Fibroblast of lung (primary cell): ENCODE results near the gene GPC6. TPM values are rescaled to one million over a fixed set of nuclear protein-coding genes. Genes with fewer than 3 reads are reported as not detected.

Source experiments
- DNase-seq, 2 donors: peaks; one replicate each; pipeline versions ENCODE4 v3.0.0 to v3.0.0-alpha.2; 2010; ENCODE audit warnings: low read depth in 2 of 2
- H2AFZ ChIP-seq: 2 replicates; pipeline ENCODE4 v1.5.1; 2012; ENCODE audit warnings: low read length, control low read depth, inconsistent platforms
- H3K27ac ChIP-seq: 2 replicates; pipeline ENCODE4 v1.5.1; 2011; ENCODE audit warnings: low read length, control low read depth; ENCODE audit not compliant: insufficient read depth
- H3K27me3 ChIP-seq: 2 replicates; pipeline ENCODE4 v1.5.1; 2011; ENCODE audit warnings: mild to moderate bottlenecking, low read length; ENCODE audit not compliant: control insufficient read depth, insufficient read depth
- H3K36me3 ChIP-seq: 2 replicates; pipeline ENCODE4 v1.5.1; 2011; ENCODE audit warnings: low read length; ENCODE audit not compliant: control insufficient read depth, insufficient read depth
- H3K4me1 ChIP-seq: 2 replicates; pipeline ENCODE4 v1.5.1; 2011; ENCODE audit warnings: low read length; ENCODE audit not compliant: control insufficient read depth, insufficient read depth; ENCODE audit errors: extremely low read depth
- H3K4me2 ChIP-seq: 2 replicates; pipeline ENCODE4 v1.5.1; 2011; ENCODE audit warnings: low read length, control low read depth; ENCODE audit not compliant: insufficient read depth; ENCODE audit errors: extremely low read depth
- H3K4me3 ChIP-seq, 4 experiments: fragments of 200-600 bp in 1 of 4; sonication (generic) in 1 of 4; replicated peaks in 1 of 4; 2 replicates each; pipeline ENCODE4 v1.5.1; 2011 to 2016; ENCODE audit warnings: low read length in 4 of 4, low read depth in 3 of 4, mild to moderate bottlenecking in 3 of 4, control low read depth in 2 of 4, inconsistent platforms in 1 of 4, mixed read lengths in 1 of 4; ENCODE audit not compliant: insufficient read depth in 1 of 4; ENCODE audit errors: control extremely low read depth in 1 of 4
- H3K79me2 ChIP-seq: 2 replicates; pipeline ENCODE4 v1.5.1; 2012; ENCODE audit warnings: mild to moderate bottlenecking, low read length, inconsistent platforms; ENCODE audit not compliant: control insufficient read depth, insufficient read depth
- H3K9ac ChIP-seq: 2 replicates; pipeline ENCODE4 v1.5.1; 2011; ENCODE audit warnings: mild to moderate bottlenecking, low read length, control low read depth; ENCODE audit not compliant: insufficient read depth
- H3K9me3 ChIP-seq: 2 replicates; pipeline ENCODE4 v1.5.1; 2012; ENCODE audit warnings: low read depth, low read length; ENCODE audit not compliant: control insufficient read depth, insufficient read depth
- H4K20me1 ChIP-seq: 2 replicates; pipeline ENCODE4 v1.5.1; 2011; ENCODE audit warnings: low read length; ENCODE audit not compliant: control insufficient read depth, insufficient read depth; ENCODE audit errors: extremely low read depth
- CTCF ChIP-seq, 2 donors: IDR thresholded peaks in 1 of 2; conservative IDR thresholded peaks in 1 of 2; 1 replicate in 1 of 2; 2 replicates in 1 of 2; pipeline ENCODE4 v1.5.1; 2011 to 2012; ENCODE audit warnings: low read length in 2 of 2, control low read depth in 1 of 2, inconsistent platforms in 1 of 2, low read depth in 1 of 2, mild to moderate bottlenecking in 1 of 2
- EZH2 ChIP-seq: IDR thresholded peaks from 2 replicates; pipeline ENCODE4 v1.5.1; 2012; ENCODE audit warnings: low read length, control low read depth, mild to moderate bottlenecking; ENCODE audit errors: missing control alignments
- polyA plus RNA-seq, 2 donors: library from polyadenylated mRNA; depleted of rRNA in 1 of 2; stranded (reverse) in 1 of 2; unstranded in 1 of 2; fragments of >200 nt; gene quantifications; 2 replicates each; pipeline ENCODE4 v1.2.1, GENCODE V29; 2011 to 2012; ENCODE audit warnings: missing spikeins in 1 of 2
- total RNA-seq: library from RNA; depleted of rRNA; stranded (reverse); fragments of >200 nt; gene quantifications from 2 replicates; pipeline ENCODE4 v1.2.1, GENCODE V29; 2014

GPC6 gene
- total and polyA plus RNA-seq, 2 donors (not counting 1 experiment from before 2014, with no cell fraction given), result 11.2 to 33.7 TPM

GRCh38 chr13:93227878-93228642, 1.5 kb downstream of the GPC6 start:
- Histone ChIP-seq H3K9me3 (no peaks in the 10 kb centered on the region), H3K27me3 (no peaks in the 10 kb centered on the region), H3K36me3 (no peaks in the 10 kb centered on the region), H3K4me3 (peak overlapping the region; percentile 58 to 80 (median 78)), H3K27ac (peak overlapping the region; percentile 82), H3K4me1 (no peaks in the 10 kb centered on the region), H3K9ac (peak overlapping the region; percentile 68), H2AFZ (peak overlapping the region; percentile 36), H3K4me2 (peak overlapping the region; percentile 89), H3K79me2 (peaks cover 13% of the 10 kb centered on the region), H4K20me1 (no peaks in the 10 kb centered on the region)
- TF ChIP-seq EZH2, result no peak
- TF ChIP-seq CTCF (conservative IDR thresholded peaks at IDR 0.05 in 1 of 2, IDR thresholded peaks at IDR 0.05 in 1 of 2; ENCODE audit: low read depth in 1 of 2, low read length in 2 of 2), result peak; percentile 39 to 67
- DNase-seq, result peak; percentile 89 to 91

DNA sequence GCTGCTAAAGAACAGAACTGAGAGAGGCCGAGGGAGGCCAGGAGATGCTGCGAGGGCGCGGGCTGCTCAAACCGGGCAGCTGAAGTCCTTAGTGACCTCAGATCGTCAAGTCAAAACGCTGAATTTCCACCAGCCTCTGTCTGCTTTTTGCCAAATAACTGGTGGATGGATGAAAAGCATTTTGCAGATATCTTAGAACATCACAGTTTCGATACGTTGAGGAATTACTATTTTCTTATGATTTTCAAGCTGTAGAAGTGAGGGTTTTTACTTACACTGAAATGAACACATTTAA, 2.0 kb downstream of the GPC6 start:
- Histone ChIP-seq H3K4me3 (peak overlapping the region; percentile 58 to 80 (median 78)), H3K27ac (peak overlapping the region; percentile 82), H3K79me2 (peaks cover 13% of the 10 kb centered on the region), H2AFZ (peak overlapping the region; percentile 36), H3K27me3 (no peaks in the 10 kb centered on the region), H3K36me3 (no peaks in the 10 kb centered on the region), H4K20me1 (no peaks in the 10 kb centered on the region), H3K9ac (peak overlapping the region; percentile 68), H3K4me2 (peak overlapping the region; percentile 89), H3K4me1 (no peaks in the 10 kb centered on the region), H3K9me3 (no peaks in the 10 kb centered on the region)
- no peak for DNase-seq
- no peak for TF ChIP-seq CTCF (conservative IDR thresholded peaks at IDR 0.05 in 1 of 2, IDR thresholded peaks at IDR 0.05 in 1 of 2; ENCODE audit: low read depth in 1 of 2, low read length in 2 of 2)
- no peak for TF ChIP-seq EZH2

- peak; percentile 87 to 94 for DNase-seq
- Histone ChIP-seq H3K36me3 (no peaks in the 10 kb centered on the region), H3K79me2 (peaks cover 13% of the 10 kb centered on the region), H2AFZ (no peak overlapping the region), H3K9ac (no peak overlapping the region), H4K20me1 (no peaks in the 10 kb centered on the region), H3K4me2 (peak overlapping the region; percentile 42), H3K9me3 (no peaks in the 10 kb centered on the region), H3K27me3 (no peaks in the 10 kb centered on the region), H3K4me1 (no peaks in the 10 kb centered on the region), H3K4me3 (peak overlapping the region in 2 of 4 experiments; percentile 79 to 80), H3K27ac (no peak overlapping the region)
- no peak for TF ChIP-seq EZH2
- no peak for TF ChIP-seq CTCF (conservative IDR thresholded peaks at IDR 0.05 in 1 of 2, IDR thresholded peaks at IDR 0.05 in 1 of 2; ENCODE audit: low read depth in 1 of 2, low read length in 2 of 2)
Observed at GRCh38 chr13:93230261-93230855, 3.8 kb downstream of the GPC6 start.
